Left renal cortex interstitium (tissue), 4 donors: ENCODE data around the gene ANTXR1. TPM values are rescaled to one million over a fixed set of nuclear protein-coding genes. Genes with fewer than 3 reads are reported as not detected.

ENCODE experiments used
- DNase-seq, 4 donors: peaks; one replicate each; pipeline ENCODE4 v3.0.0-alpha.2; 2013; ENCODE audit warnings: low read depth in 4 of 4, low spot score in 2 of 4, missing footprints in 1 of 4
- polyA plus RNA-seq, 4 donors: library from polyadenylated mRNA; unstranded; fragments of 120-200 nt; gene quantifications; one replicate each; pipeline ENCODE4 v1.2.1, GENCODE V29; 2013; ENCODE audit not compliant: insufficient read length in 4 of 4

Gene ANTXR1
- polyA plus RNA-seq, 4 donors = 73.7 to 97.7 (median 81.0) TPM

GRCh38 chr2:69089998-69090397, 77.0 kb downstream of the ANTXR1 start:
- no peak for DNase-seq

GRCh38 chr2:69090820-69091219, 77.8 kb downstream of the ANTXR1 start:
- DNase-seq = no peak

GRCh38 chr2:69092857-69093256, 79.9 kb downstream of the ANTXR1 start:
- DNase-seq = no peak

GRCh38 chr2:69095305-69095704, 82.3 kb downstream of the ANTXR1 start:
- no peak for DNase-seq

GRCh38 chr2:69096326-69097095, 83.5 kb downstream of the ANTXR1 start:
- no peak for DNase-seq

- DNase-seq = no peak
These were observed 84.2 kb downstream of the ANTXR1 start for GRCh38 chr2:69097148-69097610.

- DNase-seq = no peak
These were observed 85.1 kb downstream of the ANTXR1 start for GRCh38 chr2:69097891-69098655.

- DNase-seq = no peak
These were observed 86.6 kb downstream of the ANTXR1 start for GRCh38 chr2:69099541-69099940.

- no peak for DNase-seq
These were observed 87.3 kb downstream of the ANTXR1 start for GRCh38 chr2:69100220-69100723.

- no peak for DNase-seq
These were observed 89.1 kb downstream of the ANTXR1 start for GRCh38 chr2:69102041-69102593.

GRCh38 chr2:69103419-69103818, 90.4 kb downstream of the ANTXR1 start:
- no peak for DNase-seq

GRCh38 chr2:69104261-69104660, 91.3 kb downstream of the ANTXR1 start:
- DNase-seq = no peak

- DNase-seq = no peak
These were observed 96.3 kb downstream of the ANTXR1 start for GRCh38 chr2:69109255-69109654.

- no peak for DNase-seq
These were observed 98.1 kb downstream of the ANTXR1 start for GRCh38 chr2:69111076-69111475.

- DNase-seq = no peak
These were observed 100.6 kb downstream of the ANTXR1 start for GRCh38 chr2:69113627-69114026.

- DNase-seq = no peak
These were observed 101.6 kb downstream of the ANTXR1 start for GRCh38 chr2:69114534-69114933.

GRCh38 chr2:69116438-69116837, 103.5 kb downstream of the ANTXR1 start:
- DNase-seq = no peak

GRCh38 chr2:69118609-69119008, 105.6 kb downstream of the ANTXR1 start:
- DNase-seq = no peak

- DNase-seq = no peak
These were observed 106.3 kb downstream of the ANTXR1 start for GRCh38 chr2:69119104-69119894.

GRCh38 chr2:69122271-69122670, 109.3 kb downstream of the ANTXR1 start:
- DNase-seq = no peak

- no peak for DNase-seq
These were observed 110.2 kb downstream of the ANTXR1 start for GRCh38 chr2:69123182-69123581.
